ENCODE data around the gene TAF4B. TPM values are rescaled to one million over a fixed set of nuclear protein-coding genes. Genes with fewer than 3 reads are reported as not detected.

Gene TAF4B
- total and polyA plus RNA-seq, 12 donors, result 2.2 to 15.7 (median 5.6) TPM

DNA sequence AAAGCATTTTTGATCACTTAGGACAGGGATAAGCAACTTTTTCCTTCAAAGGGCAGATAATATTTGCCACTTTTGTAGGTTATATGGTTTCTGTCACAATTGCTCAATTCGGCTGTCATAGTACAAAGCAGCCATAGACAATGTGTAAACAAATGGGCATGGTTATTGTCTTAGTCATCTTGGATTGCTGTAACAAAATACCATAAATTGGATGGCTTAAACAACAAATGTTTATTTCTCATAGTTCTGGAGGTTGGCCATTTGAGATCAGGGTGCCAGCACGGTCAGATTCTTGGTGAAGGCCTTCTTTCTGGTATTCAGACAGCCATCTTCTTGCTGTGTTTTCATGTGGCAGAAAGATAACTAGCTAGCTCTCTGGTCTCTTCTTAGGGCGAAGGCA, 91.2 kb downstream of the TAF4B start:
- no peak overlapping the region for H3K27ac ChIP-seq
- no peak overlapping the region for H3K4me3 ChIP-seq
- DNase-seq, result no peak
- TF ChIP-seq, protein P1, sequence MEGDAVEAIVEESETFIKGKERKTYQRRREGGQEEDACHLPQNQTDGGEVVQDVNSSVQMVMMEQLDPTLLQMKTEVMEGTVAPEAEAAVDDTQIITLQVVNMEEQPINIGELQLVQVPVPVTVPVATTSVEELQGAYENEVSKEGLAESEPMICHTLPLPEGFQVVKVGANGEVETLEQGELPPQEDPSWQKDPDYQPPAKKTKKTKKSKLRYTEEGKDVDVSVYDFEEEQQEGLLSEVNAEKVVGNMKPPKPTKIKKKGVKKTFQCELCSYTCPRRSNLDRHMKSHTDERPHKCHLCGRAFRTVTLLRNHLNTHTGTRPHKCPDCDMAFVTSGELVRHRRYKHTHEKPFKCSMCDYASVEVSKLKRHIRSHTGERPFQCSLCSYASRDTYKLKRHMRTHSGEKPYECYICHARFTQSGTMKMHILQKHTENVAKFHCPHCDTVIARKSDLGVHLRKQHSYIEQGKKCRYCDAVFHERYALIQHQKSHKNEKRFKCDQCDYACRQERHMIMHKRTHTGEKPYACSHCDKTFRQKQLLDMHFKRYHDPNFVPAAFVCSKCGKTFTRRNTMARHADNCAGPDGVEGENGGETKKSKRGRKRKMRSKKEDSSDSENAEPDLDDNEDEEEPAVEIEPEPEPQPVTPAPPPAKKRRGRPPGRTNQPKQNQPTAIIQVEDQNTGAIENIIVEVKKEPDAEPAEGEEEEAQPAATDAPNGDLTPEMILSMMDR (IDR thresholded peaks at IDR 0.05), result no peak
- no peak for TF ChIP-seq POLR2A (IDR thresholded peaks at IDR 0.05)
- H3K4me1 ChIP-seq (replicated peaks in 1 of 2), result no peaks in the 10 kb centered on the region
- no peaks in the 10 kb centered on the region for H3K36me3 ChIP-seq (replicated peaks in 1 of 2)
- no peaks in the 10 kb centered on the region for H3K27me3 ChIP-seq
- 81 to 84% (median 82%) methylated on average over 3 of the region's 3 CpGs for WGBS, 4 donors
- no peaks in the 10 kb centered on the region for H3K9me3 ChIP-seq (replicated peaks in 1 of 3)
- intact Hi-C loops (cut with DNase I), result no loop called here

DNA sequence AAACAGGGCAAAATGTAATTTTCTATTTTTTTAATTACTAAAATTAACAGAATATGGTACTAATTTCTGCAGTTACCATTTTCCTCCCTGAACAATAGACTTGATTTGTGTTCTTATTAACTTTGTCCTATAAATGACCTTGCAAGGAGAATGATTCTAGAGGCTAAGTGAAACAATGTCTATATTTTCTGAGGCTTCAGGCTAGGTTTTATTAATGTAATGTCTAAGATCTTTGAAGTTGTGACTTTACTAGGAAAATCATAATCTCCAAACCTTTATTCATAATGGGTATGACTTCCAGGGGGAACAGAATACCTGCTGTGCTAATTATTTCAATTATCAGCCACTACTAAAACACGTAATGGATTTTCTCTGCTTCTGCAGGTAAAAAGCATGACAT, 94.4 kb downstream of the TAF4B start:
- Histone ChIP-seq H3K27ac (no peak overlapping the region), H3K9me3 (replicated peaks in 1 of 3) (no peaks in the 10 kb centered on the region), H3K4me1 (replicated peaks in 1 of 2) (no peaks in the 10 kb centered on the region), H3K4me3 (no peak overlapping the region), H3K36me3 (replicated peaks in 1 of 2) (no peaks in the 10 kb centered on the region), H3K27me3 (no peaks in the 10 kb centered on the region)
- TF ChIP-seq, protein P1 (IDR thresholded peaks at IDR 0.05), result no peak
- TF ChIP-seq POLR2A (IDR thresholded peaks at IDR 0.05), result no peak
- DNase-seq, result no peak
- WGBS, 4 donors, result 92 to 97% (median 95%) methylated on average over 1 of the region's 1 CpG
- intact Hi-C loops (cut with DNase I), result no loop called here

DNA sequence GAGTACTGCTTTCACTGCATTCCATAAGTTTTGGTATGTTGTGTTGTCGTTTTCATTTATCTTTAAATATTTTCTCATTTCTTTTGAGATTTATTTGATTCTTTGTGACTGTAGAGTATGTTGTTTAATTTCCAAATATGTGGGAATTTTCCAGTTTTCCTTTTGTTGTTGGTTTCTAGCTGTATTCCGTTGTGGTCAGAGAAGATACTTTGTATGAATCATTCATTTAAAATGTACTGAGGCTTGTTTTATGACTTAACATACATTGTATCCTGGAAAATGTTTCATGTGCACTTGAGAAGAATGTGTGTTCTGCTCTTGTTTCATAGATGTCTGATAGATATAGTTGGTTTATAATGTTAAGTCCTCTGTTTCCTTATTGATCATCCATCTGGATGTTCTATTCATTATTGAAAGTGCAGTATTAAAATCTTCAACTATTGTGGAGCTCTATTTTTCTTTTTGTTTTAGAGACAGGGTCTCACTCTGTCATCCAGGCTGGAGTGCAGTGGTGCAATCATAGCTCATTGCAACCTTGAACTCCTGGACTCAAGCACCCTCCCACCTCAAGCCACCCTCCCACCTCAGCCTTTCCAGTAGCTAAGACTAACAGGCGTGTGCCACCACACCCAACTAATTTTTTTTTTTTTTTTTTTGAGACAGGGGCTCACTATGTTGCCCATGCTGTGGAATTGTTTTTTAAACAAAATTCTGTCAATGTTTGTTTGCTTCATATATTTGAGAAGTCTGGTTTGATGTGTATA, 96.8 kb downstream of the TAF4B start:
- no peak for TF ChIP-seq POLR2A (IDR thresholded peaks at IDR 0.05)
- TF ChIP-seq, protein P1 (IDR thresholded peaks at IDR 0.05), result no peak
- no peak for DNase-seq
- intact Hi-C loops (cut with DNase I), result no loop called here
- Histone ChIP-seq H3K9me3 (replicated peaks in 1 of 3) (no peaks in the 10 kb centered on the region), H3K4me1 (replicated peaks in 1 of 2) (no peaks in the 10 kb centered on the region), H3K27me3 (no peaks in the 10 kb centered on the region), H3K36me3 (replicated peaks in 1 of 2) (no peaks in the 10 kb centered on the region), H3K27ac (no peak overlapping the region), H3K4me3 (no peak overlapping the region)
- 80 to 98% (median 97%) methylated on average over 3 of the region's 3 CpGs for WGBS, 4 donors

DNA sequence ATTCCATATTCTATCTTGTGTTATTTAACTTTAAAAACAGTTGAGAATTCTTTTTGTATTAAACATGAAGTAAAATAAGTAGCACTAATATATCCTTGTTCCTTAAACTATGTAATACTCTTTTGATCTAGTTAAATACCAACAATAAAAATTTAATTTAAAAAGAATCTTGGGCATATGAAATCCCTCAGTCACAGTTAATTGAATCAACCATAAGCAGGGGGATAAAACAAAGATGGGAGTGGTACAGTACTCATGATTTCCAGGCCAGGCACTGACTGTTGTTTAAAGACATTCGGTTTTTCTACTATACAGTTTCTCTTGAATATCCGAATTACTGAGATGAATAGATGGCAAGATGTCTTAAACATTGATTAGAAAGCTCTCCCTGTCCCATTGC, 99.5 kb downstream of the TAF4B start:
- no peak for TF ChIP-seq POLR2A (IDR thresholded peaks at IDR 0.05)
- TF ChIP-seq, protein P1 (IDR thresholded peaks at IDR 0.05), result no peak
- no peak for DNase-seq
- intact Hi-C loops (cut with DNase I), result no loop called here
- Histone ChIP-seq H3K36me3 (replicated peaks in 1 of 2) (no peaks in the 10 kb centered on the region), H3K27ac (no peak overlapping the region), H3K9me3 (replicated peaks in 1 of 3) (no peaks in the 10 kb centered on the region), H3K27me3 (no peaks in the 10 kb centered on the region), H3K4me3 (no peak overlapping the region), H3K4me1 (replicated peaks in 1 of 2) (no peaks in the 10 kb centered on the region)
- 90 to 96% (median 93%) methylated on average over 2 of the region's 2 CpGs for WGBS, 4 donors
